Measurements from ENCODE around the gene DUS3L.

DUS3L gene

GRCh38 chr19:5790559-5791520, at the start of gene DUS3L:
Gene DUS3L, minus strand, starts transcription at chr19:5791163. Its CDS starts 22 bp downstream, at chr19:5791141.
- DNase-seq: peak; percentile 98

GRCh38 chr19:5839065-5840017, 48.4 kb upstream of the DUS3L start, which contains the start of gene FUT6:
Gene FUT6, minus strand, starts transcription at chr19:5839702. Its CDS starts 7,135 bp downstream, at chr19:5832567.
- no peak for DNase-seq

GRCh38 chr19:5838353-5839064, 47.5 kb upstream of the DUS3L start:
- no peak for DNase-seq

GRCh38 chr19:5837761-5838352, 46.9 kb upstream of the DUS3L start:
- DNase-seq: no peak

- DNase-seq: no peak
Observed at GRCh38 chr19:5832527-5833216, 41.7 kb upstream of the DUS3L start.

GRCh38 chr19:5832061-5832460, 41.1 kb upstream of the DUS3L start:
- no peak for DNase-seq

- no peak for DNase-seq
Observed at GRCh38 chr19:5831159-5831558, 40.2 kb upstream of the DUS3L start.

GRCh38 chr19:5829567-5830310, 38.8 kb upstream of the DUS3L start:
- no peak for DNase-seq

- peak; percentile 63 for DNase-seq
Observed at GRCh38 chr19:5828661-5829566, 38.0 kb upstream of the DUS3L start.

- peak; percentile 99 for DNase-seq
Observed at GRCh38 chr19:5827891-5828660, 37.1 kb upstream of the DUS3L start.

- peak; percentile 22 for DNase-seq
Observed at GRCh38 chr19:5827342-5827890, 36.5 kb upstream of the DUS3L start.

- peak; percentile 43 for DNase-seq
Observed at GRCh38 chr19:5826531-5827341, 35.8 kb upstream of the DUS3L start.

GRCh38 chr19:5825178-5825577, 34.2 kb upstream of the DUS3L start:
- DNase-seq: no peak

GRCh38 chr19:5824751-5825150, 33.8 kb upstream of the DUS3L start:
- DNase-seq: peak; percentile 47

GRCh38 chr19:5823579-5824281, 32.8 kb upstream of the DUS3L start:
- no peak for DNase-seq

- no peak for DNase-seq
Observed at GRCh38 chr19:5822181-5822844, 31.4 kb upstream of the DUS3L start.

Data from retina (tissue), 1 donor.